Activated naive CD8-positive, alpha-beta T cell treated with anti-CD3 and anti-CD28 coated beads, Interleukin-2, amount 10 ng/mL, durations not matched to agents 7 days and 5 days (primary cell): Measurements from ENCODE around the gene NDEL1. TPM values are rescaled to one million over a fixed set of nuclear protein-coding genes. Genes with fewer than 3 reads are reported as not detected.
"Not testable (repeated sequence)": the region's sequence is repeated elsewhere in the genome, so short reads cannot be mapped to it uniquely, and the experiment has no call there.

Source experiments
- ATAC-seq: fragments of 150-1000 bp; cut with Tn5 transposase; one replicate; pipeline ENCODE4 v1.10.0; 2021; ENCODE audit warnings: low read depth, moderate library complexity
- POLR2A ChIA-PET: fragments of 350-600 bp; sonication (Branson Sonifier 250); formaldehyde crosslinking; loops from one replicate; lab custom pipeline; 2021; ENCODE audit warnings: antibody characterized with exemption; lab: Charles Lee
- DNase-seq: peaks from one replicate; pipeline ENCODE4 v3.0.0; 2021
- H3K27ac Mint-ChIP-seq: one replicate; pipeline ENCODE4 v1.8.0; 2022; ENCODE audit warnings: mild to moderate bottlenecking, mixed read lengths
- H3K27me3 Mint-ChIP-seq: one replicate; pipeline ENCODE4 v1.8.0; 2022; ENCODE audit warnings: mild to moderate bottlenecking, moderate library complexity, mixed read lengths
- H3K36me3 Mint-ChIP-seq: one replicate; pipeline ENCODE4 v1.8.0; 2021; ENCODE audit warnings: mild to moderate bottlenecking, mixed read lengths
- H3K4me1 Mint-ChIP-seq: one replicate; pipeline ENCODE4 v1.8.0; 2021; ENCODE audit warnings: mixed read lengths
- H3K4me3 Mint-ChIP-seq: one replicate; pipeline ENCODE4 v1.8.0; 2022; ENCODE audit warnings: mild to moderate bottlenecking, moderate library complexity, mixed read lengths
- H3K9me3 Mint-ChIP-seq: one replicate; pipeline ENCODE4 v1.8.0; 2021; ENCODE audit warnings: mixed read lengths
- total RNA-seq, 2 experiments: library from RNA; stranded (reverse); gene quantifications; one replicate each; pipeline ENCODE4 v1.2.3, GENCODE V29; 2021

The NDEL1 gene
- total RNA-seq = 10 to 100 TPM; 68.4 to 79.0 TPM

GRCh38 chr17:8435245-8436168 lies at the start of gene NDEL1:
Gene NDEL1 (plus strand): TSS chr17:8435884. CDS start chr17:8444272, 8,388 bp downstream.
- ATAC-seq (peak; percentile 98), DNase-seq (peak; percentile 99)
- peaks cover 8% of the 10 kb centered on the region for H3K36me3 Mint-ChIP-seq
- H3K4me1 Mint-ChIP-seq = peaks cover 23% of the 10 kb centered on the region
- H3K4me3 Mint-ChIP-seq = peak within 1 kb of the TSS; percentile 94
- POLR2A ChIA-PET = interaction anchor here (0.5 to 1.5 kb wide), 12 partner anchors 8 to 464 kb away, joined by 3 to 6 read pairs (median 4); partner anchors contain the start of genes KRABD2 and SLC25A35
- no peaks in the 10 kb centered on the region for H3K9me3 Mint-ChIP-seq
- H3K27me3 Mint-ChIP-seq = no peaks in the 10 kb centered on the region
- peak within 1 kb of the TSS; percentile 96 for H3K27ac Mint-ChIP-seq

GRCh38 chr17:8386841-8387240 lies 48.8 kb upstream of the NDEL1 start:
- no peak for DNase-seq
- no peak for ATAC-seq
- Mint-ChIP-seq H3K27ac (peak overlapping the region; percentile 3), H3K4me3 (peak overlapping the region; percentile 30), H3K36me3 (peaks cover 14% of the 10 kb centered on the region), H3K9me3 (no peaks in the 10 kb centered on the region), H3K4me1 (peaks cover 20% of the 10 kb centered on the region), H3K27me3 (no peaks in the 10 kb centered on the region)
- POLR2A ChIA-PET = no interaction called here

- H3K4me3 Mint-ChIP-seq = no peak overlapping the region
- H3K36me3 Mint-ChIP-seq = peaks cover 1% of the 10 kb centered on the region
- POLR2A ChIA-PET = no interaction called here
- no peaks in the 10 kb centered on the region for H3K27me3 Mint-ChIP-seq
- DNase-seq (no peak), ATAC-seq (no peak)
- H3K27ac Mint-ChIP-seq = no peak overlapping the region
- H3K4me1 Mint-ChIP-seq = peaks cover 18% of the 10 kb centered on the region
- H3K9me3 Mint-ChIP-seq = no peaks in the 10 kb centered on the region
Observed at GRCh38 chr17:8387914-8388651, 47.6 kb upstream of the NDEL1 start.

- POLR2A ChIA-PET = interaction anchor here (1.0 kb wide), 1 partner anchor 8 kb away, joined by 4 read pairs; no protein-coding TSS in a partner anchor
- H3K27me3 Mint-ChIP-seq = peaks cover 14% of the 10 kb centered on the region
- peaks cover 24% of the 10 kb centered on the region for H3K4me1 Mint-ChIP-seq
- DNase-seq (no peak), ATAC-seq (no peak)
- peaks cover 3% of the 10 kb centered on the region for H3K9me3 Mint-ChIP-seq
- peaks cover 7% of the 10 kb centered on the region for H3K36me3 Mint-ChIP-seq
- no peak overlapping the region for H3K27ac Mint-ChIP-seq
- H3K4me3 Mint-ChIP-seq = no peak overlapping the region
Observed at GRCh38 chr17:8391711-8392110, 44.0 kb upstream of the NDEL1 start.

- H3K4me1 Mint-ChIP-seq = peaks cover 22% of the 10 kb centered on the region
- no peak overlapping the region for H3K4me3 Mint-ChIP-seq
- no peak overlapping the region for H3K27ac Mint-ChIP-seq
- peaks cover 3% of the 10 kb centered on the region for H3K9me3 Mint-ChIP-seq
- ATAC-seq = no peak
- peaks cover 7% of the 10 kb centered on the region for H3K36me3 Mint-ChIP-seq
- peaks cover 15% of the 10 kb centered on the region for H3K27me3 Mint-ChIP-seq
- no peak for DNase-seq
- POLR2A ChIA-PET = interaction anchor here (0.6 to 1.0 kb wide), 2 partner anchors 9 to 10 kb away, joined by 3 to 4 read pairs; no protein-coding TSS in a partner anchor
Observed at GRCh38 chr17:8392274-8392673, 43.4 kb upstream of the NDEL1 start.

- no peak for DNase-seq
Observed at GRCh38 chr17:8392674-8393469, 42.8 kb upstream of the NDEL1 start.

GRCh38 chr17:8393470-8394231 lies 42.0 kb upstream of the NDEL1 start:
- Mint-ChIP-seq H3K4me3 (peak overlapping the region; percentile 73), H3K9me3 (peaks cover 3% of the 10 kb centered on the region), H3K4me1 (peaks cover 16% of the 10 kb centered on the region), H3K27ac (peak overlapping the region; percentile 99), H3K27me3 (peaks cover 25% of the 10 kb centered on the region), H3K36me3 (peaks cover 7% of the 10 kb centered on the region)
- ATAC-seq = peak; percentile 98
- DNase-seq = no peak
- POLR2A ChIA-PET = interaction anchor here (1.9 kb wide), 2 partner anchors 10 to 17 kb away, joined by 4 to 11 read pairs; partner anchors contain the start of gene KRABD2

More at GRCh38 chr17:8392674-8393469, 42.8 kb upstream of the NDEL1 start:
- Mint-ChIP-seq H3K27me3 (peaks cover 19% of the 10 kb centered on the region), H3K27ac (peak overlapping the region; percentile 99), H3K4me3 (peak overlapping the region; percentile 73), H3K9me3 (peaks cover 3% of the 10 kb centered on the region), H3K4me1 (peaks cover 18% of the 10 kb centered on the region), H3K36me3 (peaks cover 7% of the 10 kb centered on the region)
- POLR2A ChIA-PET = interaction anchor here (0.6 to 1.9 kb wide), 3 partner anchors 9 to 16 kb away, joined by 3 to 11 read pairs (median 4); partner anchors contain the start of gene KRABD2
- ATAC-seq = no peak

- H3K4me3 Mint-ChIP-seq, H3K36me3 Mint-ChIP-seq, ATAC-seq, DNase-seq, H3K27ac Mint-ChIP-seq, H3K9me3 Mint-ChIP-seq: not testable (repeated sequence)
- POLR2A ChIA-PET = interaction anchor here (1.9 kb wide), 2 partner anchors 11 to 18 kb away, joined by 4 to 11 read pairs; partner anchors contain the start of gene KRABD2
- Mint-ChIP-seq H3K27me3 (peaks cover 25% of the 10 kb centered on the region), H3K4me1 (peaks cover 16% of the 10 kb centered on the region)
Observed at GRCh38 chr17:8394497-8394896, 41.2 kb upstream of the NDEL1 start.

- Mint-ChIP-seq H3K9me3 (peaks cover 3% of the 10 kb centered on the region), H3K27ac (peak within 1 kb of the TSS; percentile 56), H3K4me3 (no peak within 1 kb of the TSS), H3K27me3 (peaks cover 41% of the 10 kb centered on the region), H3K36me3 (peaks cover 6% of the 10 kb centered on the region), H3K4me1 (peaks cover 16% of the 10 kb centered on the region)
- DNase-seq (no peak), ATAC-seq (no peak)
- POLR2A ChIA-PET = no interaction called here
Observed at GRCh38 chr17:8397636-8398035, 38.0 kb upstream of the NDEL1 start, which contains the start of gene RNF222. Gene RNF222 (minus strand): TSS chr17:8397827. CDS start chr17:8393461, 4,366 bp downstream.

- Mint-ChIP-seq H3K4me1 (peaks cover 9% of the 10 kb centered on the region), H3K36me3 (peaks cover 2% of the 10 kb centered on the region), H3K27me3 (peaks cover 41% of the 10 kb centered on the region), H3K9me3 (peaks cover 3% of the 10 kb centered on the region), H3K4me3 (no peak overlapping the region), H3K27ac (no peak overlapping the region)
- no peak for DNase-seq
- no peak for ATAC-seq
- POLR2A ChIA-PET = no interaction called here
Observed at GRCh38 chr17:8398980-8399379, 36.7 kb upstream of the NDEL1 start.

GRCh38 chr17:8401107-8401506 lies 34.6 kb upstream of the NDEL1 start:
- H3K27me3 Mint-ChIP-seq = peaks cover 31% of the 10 kb centered on the region
- no peaks in the 10 kb centered on the region for H3K9me3 Mint-ChIP-seq
- H3K4me1 Mint-ChIP-seq = peaks cover 2% of the 10 kb centered on the region
- no peak overlapping the region for H3K27ac Mint-ChIP-seq
- H3K36me3 Mint-ChIP-seq = no peaks in the 10 kb centered on the region
- DNase-seq (no peak), ATAC-seq (no peak)
- no peak overlapping the region for H3K4me3 Mint-ChIP-seq
- POLR2A ChIA-PET = no interaction called here
